T-helper 17 cell (primary cell): ENCODE measurements around the gene TXNDC2. TPM values are rescaled to one million over a fixed set of nuclear protein-coding genes. Genes with fewer than 3 reads are reported as not detected.

Source experiments
- ATAC-seq: fragments of 150-1000 bp; cut with Tn5 transposase; 2 replicates; pipeline ENCODE4 v1.10.0; 2021; ENCODE audit warnings: mild to moderate bottlenecking, moderate library complexity
- DNase-seq, 3 donors: peaks; one replicate each; pipeline versions ENCODE4 v3.0.0 to v3.0.0-alpha.2; 2020 to 2021
- H3K9me3 ChIP-seq: one replicate; pipeline ENCODE4 v1.7.0; 2013; ENCODE audit warnings: low read length, mild to moderate bottlenecking; ENCODE audit not compliant: control insufficient read depth, poor library complexity, severe bottlenecking
- H3K27ac Mint-ChIP-seq: one replicate; pipeline ENCODE4 v1.8.0; 2022; ENCODE audit warnings: mild to moderate bottlenecking, moderate library complexity, mixed read lengths
- H3K27me3 Mint-ChIP-seq: one replicate; pipeline ENCODE4 v1.8.0; 2022; ENCODE audit warnings: mixed read lengths
- H3K36me3 Mint-ChIP-seq: one replicate; pipeline ENCODE4 v1.8.0; 2022; ENCODE audit warnings: low read depth, mixed read lengths
- H3K4me1 Mint-ChIP-seq: one replicate; pipeline ENCODE4 v1.8.0; 2022; ENCODE audit warnings: mild to moderate bottlenecking, mixed read lengths
- H3K4me3 Mint-ChIP-seq: one replicate; pipeline ENCODE4 v1.8.0; 2022; ENCODE audit warnings: mild to moderate bottlenecking, moderate library complexity, mixed read lengths
- total RNA-seq, 4 donors: library from RNA in 2 of 4; stranded (reverse) in 2 of 4; gene quantifications; one replicate each; pipeline ENCODE4 v1.2.3 and lab custom pipeline; 2022 to 2026

The TXNDC2 gene
- total RNA-seq, 2 donors from 2014 or later = not detected

DNA sequence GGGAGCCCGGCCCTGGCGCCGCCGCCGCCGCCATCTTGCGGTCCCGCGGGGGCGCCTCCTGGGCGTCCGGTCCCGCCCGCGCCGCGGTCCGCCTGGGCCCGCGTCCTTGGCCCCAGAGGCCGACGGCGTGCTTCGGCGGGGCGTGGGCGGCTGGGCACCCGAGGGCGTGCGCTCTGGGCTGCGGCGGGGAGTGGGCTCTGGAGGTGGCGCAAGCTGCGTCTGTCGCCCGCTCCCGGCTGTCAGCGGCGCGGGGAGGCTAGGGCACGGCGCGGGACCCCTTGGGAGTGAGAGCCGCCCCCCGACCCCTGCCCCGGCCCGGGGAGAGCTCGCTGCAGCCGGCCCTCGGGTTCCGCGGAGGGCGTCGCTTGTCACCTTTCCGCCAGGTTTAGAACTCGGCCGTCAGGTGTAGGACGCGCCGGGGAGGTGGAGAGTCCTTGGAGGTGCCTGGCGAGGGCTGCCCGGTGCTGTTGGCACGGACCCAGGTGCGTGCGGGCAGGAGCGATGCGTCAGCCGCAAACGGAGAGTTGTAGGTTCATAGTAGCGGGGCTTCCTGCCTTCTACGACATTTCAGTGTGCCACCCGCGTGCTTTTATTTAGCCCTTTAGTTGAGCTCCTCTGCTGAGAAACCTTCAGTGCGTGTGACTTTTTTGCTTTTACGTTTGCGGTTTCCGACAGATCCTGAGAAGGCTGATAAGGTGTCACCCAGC is 29.0 kb downstream of the TXNDC2 start:
- H3K27ac Mint-ChIP-seq = peak overlapping the region; percentile 92
- no peaks in the 10 kb centered on the region for H3K9me3 ChIP-seq
- peak; percentile 62 to 73 (median 62) for DNase-seq
- peak; percentile 31 for ATAC-seq
- H3K27me3 Mint-ChIP-seq = peaks cover 4% of the 10 kb centered on the region
- H3K36me3 Mint-ChIP-seq = no peaks in the 10 kb centered on the region
- peaks cover 20% of the 10 kb centered on the region for H3K4me1 Mint-ChIP-seq
- peak overlapping the region; percentile 89 for H3K4me3 Mint-ChIP-seq

DNA sequence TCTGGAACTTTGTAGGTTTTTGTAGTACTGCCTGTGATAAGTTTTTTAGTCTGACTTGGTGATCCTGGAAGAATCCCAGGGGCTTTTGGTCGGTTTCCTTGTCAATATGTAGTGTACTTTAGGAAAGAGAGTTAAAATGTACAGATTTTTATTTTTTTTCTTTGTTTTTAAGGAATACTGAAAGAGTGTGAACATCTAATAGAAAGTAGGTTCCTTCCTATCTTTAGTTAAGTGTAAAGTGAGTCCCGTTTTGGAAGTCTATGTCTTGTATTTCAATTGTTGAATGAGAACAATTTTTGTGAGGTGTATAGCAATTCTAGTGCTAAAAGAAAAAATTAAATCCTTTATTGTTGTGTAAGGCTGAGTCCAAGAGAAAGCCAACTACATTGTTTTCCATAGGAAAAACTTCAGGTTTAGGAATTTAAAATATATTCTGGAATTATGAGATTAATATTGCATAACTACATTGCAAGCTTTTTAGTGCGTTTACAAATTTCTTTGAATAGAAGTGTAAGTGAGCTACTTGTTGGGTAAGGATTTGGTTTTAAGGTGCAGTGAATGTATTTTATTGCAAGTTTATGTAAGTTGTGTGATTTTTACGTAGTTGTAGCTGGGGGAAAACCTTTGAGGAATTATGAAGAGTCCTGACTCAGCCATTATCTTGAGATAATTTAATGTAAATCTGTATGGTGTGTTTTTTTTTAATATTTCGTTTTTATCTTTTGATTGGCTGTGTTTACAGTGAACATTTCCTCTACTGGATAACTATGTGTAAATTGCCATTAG is 29.7 kb downstream of the TXNDC2 start:
- H3K9me3 ChIP-seq = no peaks in the 10 kb centered on the region
- no peaks in the 10 kb centered on the region for H3K36me3 Mint-ChIP-seq
- no peaks in the 10 kb centered on the region for H3K27me3 Mint-ChIP-seq
- no peak for DNase-seq
- no peak for ATAC-seq
- peak overlapping the region; percentile 92 for H3K27ac Mint-ChIP-seq
- peaks cover 20% of the 10 kb centered on the region for H3K4me1 Mint-ChIP-seq
- H3K4me3 Mint-ChIP-seq = peak overlapping the region; percentile 89

- DNase-seq (no peak), ATAC-seq (no peak)
- Mint-ChIP-seq H3K27me3 (no peaks in the 10 kb centered on the region), H3K27ac (peak overlapping the region; percentile 92), H3K4me3 (peak overlapping the region; percentile 89), H3K36me3 (no peaks in the 10 kb centered on the region), H3K4me1 (peaks cover 20% of the 10 kb centered on the region)
- no peaks in the 10 kb centered on the region for H3K9me3 ChIP-seq
Observed at GRCh38 chr18:9916077-9916639, 30.4 kb downstream of the TXNDC2 start.

- no peak for ATAC-seq
- no peak for DNase-seq
- peak overlapping the region; percentile 92 for H3K27ac Mint-ChIP-seq
- H3K4me3 Mint-ChIP-seq = peak overlapping the region; percentile 89
- H3K9me3 ChIP-seq = no peaks in the 10 kb centered on the region
- H3K27me3 Mint-ChIP-seq = no peaks in the 10 kb centered on the region
- H3K36me3 Mint-ChIP-seq = no peaks in the 10 kb centered on the region
- H3K4me1 Mint-ChIP-seq = peaks cover 22% of the 10 kb centered on the region
Observed at GRCh38 chr18:9916808-9917207, 31.0 kb downstream of the TXNDC2 start.

DNA sequence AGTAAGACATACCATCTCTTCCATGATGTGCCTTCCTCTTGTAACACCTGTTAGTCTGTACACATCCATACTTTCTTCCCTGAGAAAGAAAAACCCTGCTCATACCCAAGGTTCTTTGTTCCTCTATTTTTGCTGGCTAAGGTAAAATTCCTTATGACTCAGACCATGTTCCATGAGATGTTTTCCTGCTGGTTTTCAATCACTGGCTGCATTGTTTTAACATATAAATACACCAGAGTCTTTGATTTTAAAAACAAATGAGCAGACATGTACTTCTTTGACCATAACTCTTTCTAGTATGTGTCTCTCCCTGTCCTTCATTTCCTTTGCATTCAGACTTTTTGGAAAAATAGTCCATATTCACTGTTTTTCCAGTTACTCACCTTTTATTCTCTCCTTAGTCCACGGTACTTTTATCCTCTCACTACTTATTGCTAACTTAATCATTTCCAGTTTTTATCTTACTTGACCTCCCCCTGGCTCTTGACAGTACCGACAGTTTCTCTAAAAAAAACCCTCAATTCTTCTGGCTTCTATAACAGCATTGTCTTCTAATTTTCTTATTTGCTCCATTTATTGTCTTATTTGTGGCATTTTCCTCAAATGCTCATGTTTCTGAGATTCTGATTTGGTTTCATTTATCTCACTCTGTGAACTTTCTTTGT is 32.4 kb downstream of the TXNDC2 start:
- Mint-ChIP-seq H3K27me3 (no peaks in the 10 kb centered on the region), H3K4me3 (no peak overlapping the region), H3K4me1 (peaks cover 22% of the 10 kb centered on the region), H3K36me3 (no peaks in the 10 kb centered on the region), H3K27ac (no peak overlapping the region)
- DNase-seq (no peak), ATAC-seq (no peak)
- H3K9me3 ChIP-seq = no peaks in the 10 kb centered on the region

GRCh38 chr18:9919564-9920232 is 33.9 kb downstream of the TXNDC2 start:
- Mint-ChIP-seq H3K27me3 (no peaks in the 10 kb centered on the region), H3K36me3 (no peaks in the 10 kb centered on the region), H3K4me1 (peaks cover 28% of the 10 kb centered on the region), H3K4me3 (no peak overlapping the region), H3K27ac (no peak overlapping the region)
- ATAC-seq (no peak), DNase-seq (no peak)
- H3K9me3 ChIP-seq = no peaks in the 10 kb centered on the region

GRCh38 chr18:9922592-9923311 is 37.0 kb downstream of the TXNDC2 start:
- no peak for ATAC-seq
- H3K36me3 Mint-ChIP-seq = no peaks in the 10 kb centered on the region
- no peaks in the 10 kb centered on the region for H3K9me3 ChIP-seq
- DNase-seq = no peak
- H3K27ac Mint-ChIP-seq = peak overlapping the region; percentile 39
- H3K27me3 Mint-ChIP-seq = no peaks in the 10 kb centered on the region
- H3K4me1 Mint-ChIP-seq = peaks cover 26% of the 10 kb centered on the region
- H3K4me3 Mint-ChIP-seq = no peak overlapping the region

DNA sequence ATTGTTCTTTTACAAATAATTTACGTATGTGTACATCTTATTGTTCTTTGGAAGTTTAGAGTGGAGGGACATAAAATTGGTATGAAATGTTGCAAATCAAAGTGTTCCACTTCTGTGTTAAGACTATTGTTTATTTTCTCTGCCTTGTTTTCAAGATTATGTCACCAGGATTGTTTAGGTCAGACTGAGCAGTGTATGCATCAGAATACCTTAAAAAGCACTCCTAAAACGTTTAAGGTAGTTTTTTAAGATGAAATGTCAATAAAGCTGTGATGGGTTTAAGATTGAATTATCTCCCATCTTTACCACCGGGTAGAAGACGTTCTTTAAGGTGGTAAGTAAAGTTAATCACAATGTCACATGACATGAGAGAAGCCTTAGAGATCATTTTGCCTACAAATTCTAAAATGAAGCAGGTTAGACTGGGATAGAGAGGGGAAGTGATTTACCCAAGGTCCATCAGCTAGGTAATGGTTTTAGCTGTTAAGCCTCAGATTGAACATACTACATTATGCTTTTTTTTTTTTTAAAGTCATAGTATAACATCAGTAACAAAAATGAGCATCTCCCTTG is 38.7 kb downstream of the TXNDC2 start:
- Mint-ChIP-seq H3K4me1 (peaks cover 33% of the 10 kb centered on the region), H3K27ac (peak overlapping the region; percentile 32), H3K27me3 (no peaks in the 10 kb centered on the region), H3K36me3 (no peaks in the 10 kb centered on the region), H3K4me3 (peak overlapping the region; percentile 47)
- DNase-seq (no peak), ATAC-seq (peak; percentile 12)
- no peaks in the 10 kb centered on the region for H3K9me3 ChIP-seq

DNA sequence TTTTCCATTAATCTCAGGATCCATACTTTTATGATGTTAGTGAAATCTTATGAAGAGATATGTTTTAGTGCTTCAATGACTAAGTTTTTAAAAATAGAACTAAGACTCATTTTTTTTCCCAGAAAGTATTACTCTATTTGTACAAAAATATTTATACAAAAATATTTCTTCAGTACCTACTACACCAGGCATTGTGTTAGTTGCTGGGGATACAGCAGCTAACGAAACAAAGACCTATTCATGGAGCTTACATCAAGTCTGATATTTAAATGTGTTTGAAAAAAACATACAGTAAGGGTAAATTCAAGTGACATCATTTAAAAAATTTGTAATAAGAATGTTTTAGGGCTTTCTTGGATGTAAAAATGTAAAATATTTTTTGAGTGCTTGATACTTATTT is 39.6 kb downstream of the TXNDC2 start:
- H3K27ac Mint-ChIP-seq = no peak overlapping the region
- peaks cover 36% of the 10 kb centered on the region for H3K4me1 Mint-ChIP-seq
- H3K27me3 Mint-ChIP-seq = no peaks in the 10 kb centered on the region
- DNase-seq (no peak), ATAC-seq (no peak)
- H3K9me3 ChIP-seq = no peaks in the 10 kb centered on the region
- H3K4me3 Mint-ChIP-seq = no peak overlapping the region
- H3K36me3 Mint-ChIP-seq = no peaks in the 10 kb centered on the region

DNA sequence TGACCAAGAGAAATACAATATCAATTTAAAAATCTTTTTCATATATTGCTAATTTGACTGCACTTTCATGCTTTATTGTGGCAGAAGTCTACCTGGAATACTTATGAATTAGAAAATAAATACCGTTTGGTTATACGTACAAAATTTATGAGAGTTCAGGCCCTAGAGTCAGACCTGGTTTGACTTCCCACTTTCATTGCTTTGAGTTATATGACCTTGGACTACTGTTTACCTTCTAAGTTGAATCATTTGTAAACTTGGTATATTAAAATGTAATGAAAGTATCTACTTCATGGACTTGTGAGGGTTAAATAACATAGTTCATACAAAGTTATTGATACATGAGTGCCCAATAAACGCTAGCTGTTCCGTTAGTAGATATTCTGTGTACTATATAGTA is 40.0 kb downstream of the TXNDC2 start:
- Mint-ChIP-seq H3K27ac (no peak overlapping the region), H3K36me3 (no peaks in the 10 kb centered on the region), H3K4me1 (peaks cover 37% of the 10 kb centered on the region), H3K27me3 (no peaks in the 10 kb centered on the region), H3K4me3 (no peak overlapping the region)
- ATAC-seq = no peak
- H3K9me3 ChIP-seq = no peaks in the 10 kb centered on the region
- DNase-seq = no peak

DNA sequence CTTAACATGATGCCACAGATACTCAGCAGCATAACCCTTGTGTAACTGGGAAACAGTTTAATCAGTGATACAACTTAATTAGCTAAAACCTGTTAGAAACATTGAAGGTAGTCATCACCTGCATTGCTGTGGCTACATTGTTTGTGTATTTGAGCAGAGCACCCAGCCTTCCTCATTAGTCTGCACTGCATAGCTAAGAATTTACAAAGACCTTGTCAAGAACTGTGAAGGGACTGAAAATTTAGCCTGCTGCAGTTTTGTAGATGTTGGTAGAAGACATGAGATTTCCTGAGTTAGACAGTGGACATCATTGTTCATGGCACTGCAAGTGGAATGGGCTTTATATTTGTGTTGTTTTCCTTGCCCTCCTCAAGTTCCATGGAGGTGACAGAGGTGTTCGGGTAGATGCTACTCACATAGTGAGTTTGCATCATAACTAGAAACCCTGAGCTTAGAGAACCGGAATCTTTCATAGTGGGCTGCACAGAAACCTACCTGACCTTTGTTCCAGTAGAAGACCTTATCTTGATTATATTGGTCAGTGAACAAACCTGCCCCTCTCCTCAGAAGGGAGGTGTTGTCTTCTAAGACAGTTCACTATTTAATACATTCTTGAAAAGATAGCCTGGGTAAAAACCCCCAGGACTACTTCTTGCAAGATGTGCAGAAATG is 40.6 kb downstream of the TXNDC2 start:
- peaks cover 37% of the 10 kb centered on the region for H3K4me1 Mint-ChIP-seq
- H3K36me3 Mint-ChIP-seq = no peaks in the 10 kb centered on the region
- H3K27ac Mint-ChIP-seq = no peak overlapping the region
- ATAC-seq = no peak
- DNase-seq = no peak
- H3K27me3 Mint-ChIP-seq = no peaks in the 10 kb centered on the region
- no peaks in the 10 kb centered on the region for H3K9me3 ChIP-seq
- H3K4me3 Mint-ChIP-seq = peak overlapping the region; percentile 33

DNA sequence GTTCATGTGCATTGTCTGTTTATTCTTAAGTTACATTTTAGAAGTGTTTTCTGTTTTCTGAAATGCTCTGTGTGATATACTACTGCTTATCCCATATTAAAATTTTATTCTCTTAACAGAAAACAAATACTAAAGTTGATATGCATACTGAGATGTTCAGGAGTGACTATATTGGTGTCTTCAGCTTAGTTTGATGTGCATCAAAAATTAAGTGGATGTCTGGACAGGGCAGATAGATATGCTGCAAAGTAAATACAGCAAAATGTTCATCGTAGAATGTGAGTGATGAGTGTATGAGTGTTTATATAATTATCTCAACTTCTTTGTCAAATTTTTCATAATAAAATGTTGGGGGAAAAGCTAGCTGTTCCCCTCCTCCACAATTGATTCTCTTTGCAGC is 41.2 kb downstream of the TXNDC2 start:
- Mint-ChIP-seq H3K27ac (no peak overlapping the region), H3K4me3 (no peak overlapping the region), H3K4me1 (peaks cover 35% of the 10 kb centered on the region), H3K36me3 (no peaks in the 10 kb centered on the region), H3K27me3 (no peaks in the 10 kb centered on the region)
- ATAC-seq (no peak), DNase-seq (no peak)
- no peaks in the 10 kb centered on the region for H3K9me3 ChIP-seq
